CD8-positive, alpha-beta memory T cell (primary cell): ENCODE results near the gene SNRPA. TPM values are rescaled to one million over a fixed set of nuclear protein-coding genes. Genes with fewer than 3 reads are reported as not detected.
A peak's percentile ranks its signal among the peaks of the same experiment; 100 is the strongest.

Experiments used
- CTCF ChIA-PET: fragments of 350-600 bp; sonication (Branson Sonifier 250); formaldehyde crosslinking; loops from one replicate; lab custom pipeline; 2021; ENCODE audit warnings: antibody characterized with exemption; lab: Charles Lee
- POLR2A ChIA-PET: fragments of 350-600 bp; sonication (Branson Sonifier 250); formaldehyde crosslinking; loops from one replicate; lab custom pipeline; 2021; ENCODE audit warnings: antibody characterized with exemption; lab: Charles Lee
- DNase-seq, 5 donors: peaks; one replicate each; pipeline versions ENCODE4 v3.0.0 to v3.0.0-alpha.2; 2020 to 2022; ENCODE audit warnings: mixed read lengths in 1 of 5
- H3K27ac ChIP-seq: one replicate; pipeline ENCODE4 v1.7.0; 2013; ENCODE audit warnings: low read depth, mild to moderate bottlenecking, low read length, moderate library complexity
- H3K27me3 ChIP-seq: 2 replicates; pipeline ENCODE4 v1.7.0; 2013; ENCODE audit warnings: low read length, mild to moderate bottlenecking; ENCODE audit not compliant: insufficient read depth, poor library complexity, severe bottlenecking
- H3K36me3 ChIP-seq: 2 replicates; pipeline ENCODE4 v1.7.0; 2013; ENCODE audit warnings: mild to moderate bottlenecking, low read length, moderate library complexity; ENCODE audit not compliant: insufficient read depth
- H3K4me1 ChIP-seq: 2 replicates; pipeline ENCODE4 v1.7.0; 2013; ENCODE audit warnings: mild to moderate bottlenecking, low read length, moderate library complexity; ENCODE audit not compliant: insufficient read depth
- H3K4me3 ChIP-seq: 2 replicates; pipeline ENCODE4 v1.7.0; 2013; ENCODE audit warnings: mild to moderate bottlenecking, low read length
- H3K9me3 ChIP-seq: 2 replicates; pipeline ENCODE4 v1.7.0; 2013; ENCODE audit warnings: mild to moderate bottlenecking, low read length
- H3K27ac Mint-ChIP-seq, 8 donors: one replicate each; pipeline ENCODE4 v1.8.0; 2020 to 2021; ENCODE audit warnings: mixed read lengths in 8 of 8, mild to moderate bottlenecking in 6 of 8, inconsistent platforms in 3 of 8, moderate library complexity in 3 of 8
- H3K27me3 Mint-ChIP-seq, 2 donors: one replicate each; pipeline ENCODE4 v1.8.0; 2020 to 2021; ENCODE audit warnings: mixed read lengths in 2 of 2, mild to moderate bottlenecking in 1 of 2, moderate library complexity in 1 of 2
- H3K36me3 Mint-ChIP-seq, 3 donors: one replicate each; pipeline ENCODE4 v1.8.0; 2020 to 2021; ENCODE audit warnings: mixed read lengths in 3 of 3, inconsistent platforms in 1 of 3, mild to moderate bottlenecking in 1 of 3
- H3K4me1 Mint-ChIP-seq, 3 donors: one replicate each; pipeline ENCODE4 v1.8.0; 2020 to 2021; ENCODE audit warnings: mixed read lengths in 3 of 3, inconsistent platforms in 1 of 3, mild to moderate bottlenecking in 1 of 3
- H3K4me3 Mint-ChIP-seq, 7 donors: one replicate each; pipeline ENCODE4 v1.8.0; 2020 to 2021; ENCODE audit warnings: mixed read lengths in 7 of 7, mild to moderate bottlenecking in 6 of 7, moderate library complexity in 4 of 7, inconsistent platforms in 2 of 7
- H3K9me3 Mint-ChIP-seq, 5 donors: one replicate each; pipeline ENCODE4 v1.8.0; 2020 to 2022; ENCODE audit warnings: mixed read lengths in 5 of 5, mild to moderate bottlenecking in 3 of 5, moderate library complexity in 2 of 5, inconsistent platforms in 1 of 5
- polyA plus RNA-seq: library from polyadenylated mRNA; unstranded; fragments of 300-500 nt; fragmentation: Illumina TruSeq; gene quantifications from one replicate; pipeline ENCODE4 v1.2.3, GENCODE V29; 2021
- total RNA-seq, 2 experiments: library from RNA; stranded (reverse); gene quantifications; one replicate each; pipeline ENCODE4 v1.2.3, GENCODE V29; 2021

The SNRPA gene
- total and polyA plus RNA-seq, 3 experiments from 2014 or later: 89.5 to 202 (median 202) TPM

- H3K36me3 Mint-ChIP-seq: peaks cover 18 to 79% (median 22%) of the 10 kb centered on the region in 3 donors
- H3K9me3 Mint-ChIP-seq: no peaks in the 10 kb centered on the region
- no peaks in the 10 kb centered on the region for H3K9me3 ChIP-seq
- peaks cover 14% of the 10 kb centered on the region for H3K36me3 ChIP-seq
- H3K27ac Mint-ChIP-seq: peak overlapping the region in 1 of 8 donors; percentile 46
- no peak overlapping the region for H3K4me3 ChIP-seq
- no peaks in the 10 kb centered on the region for H3K27me3 Mint-ChIP-seq
- H3K27me3 ChIP-seq: no peaks in the 10 kb centered on the region
- peaks cover 8 to 15% (median 13%) of the 10 kb centered on the region in 3 donors for H3K4me1 Mint-ChIP-seq
- CTCF ChIA-PET: interaction anchor here (1.0 to 1.1 kb wide), 2 partner anchors 43 to 44 kb away, joined by 3 to 4 read pairs; partner anchors contain the start of gene ACTMAP
- POLR2A ChIA-PET: interaction anchor here (0.6 kb wide), 1 partner anchor 421 kb away, joined by 5 read pairs; no protein-coding TSS in a partner anchor
- no peak overlapping the region for H3K4me3 Mint-ChIP-seq
- H3K4me1 ChIP-seq: no peaks in the 10 kb centered on the region
- no peak overlapping the region for H3K27ac ChIP-seq
- DNase-seq: no peak
These were observed 43.4 kb upstream of the SNRPA start for GRCh38 chr19:40707615-40708014.

- H3K27ac ChIP-seq: no peak overlapping the region
- Mint-ChIP-seq H3K36me3 (peaks cover 11 to 70% (median 17%) of the 10 kb centered on the region in 3 donors), H3K4me1 (peaks cover 19 to 28% (median 26%) of the 10 kb centered on the region in 3 donors), H3K9me3 (no peaks in the 10 kb centered on the region), H3K27ac (no peak overlapping the region), H3K27me3 (no peaks in the 10 kb centered on the region), H3K4me3 (peak overlapping the region in 1 of 7 donors; percentile 48)
- H3K36me3 ChIP-seq: peaks cover 11% of the 10 kb centered on the region
- ChIA-PET POLR2A (no interaction called here), CTCF (no interaction called here)
- H3K27me3 ChIP-seq: no peaks in the 10 kb centered on the region
- no peaks in the 10 kb centered on the region for H3K9me3 ChIP-seq
- no peak for DNase-seq
- no peak overlapping the region for H3K4me3 ChIP-seq
- peaks cover 6% of the 10 kb centered on the region for H3K4me1 ChIP-seq
These were observed 41.2 kb upstream of the SNRPA start for GRCh38 chr19:40709817-40710216.

GRCh38 chr19:40713939-40714338, 37.1 kb upstream of the SNRPA start:
- POLR2A ChIA-PET: interaction anchor here (0.5 to 0.6 kb wide), 3 partner anchors 20 to 51 kb away, joined by 4 read pairs; no protein-coding TSS in a partner anchor
- Histone ChIP-seq H3K4me3 (peak overlapping the region; percentile 99), H3K27ac (peak overlapping the region; percentile 98), H3K4me1 (peaks cover 39% of the 10 kb centered on the region), H3K9me3 (no peaks in the 10 kb centered on the region), H3K36me3 (peaks cover 5% of the 10 kb centered on the region), H3K27me3 (no peaks in the 10 kb centered on the region)
- Mint-ChIP-seq H3K27me3 (no peaks in the 10 kb centered on the region), H3K4me3 (peak overlapping the region; percentile 72 to 97 (median 79)), H3K27ac (peak overlapping the region; percentile 93 to 100 (median 98)), H3K9me3 (no peaks in the 10 kb centered on the region), H3K36me3 (peaks cover 7 to 50% (median 13%) of the 10 kb centered on the region in 3 donors), H3K4me1 (peaks cover 47 to 63% (median 61%) of the 10 kb centered on the region in 3 donors)
- DNase-seq: no peak
- CTCF ChIA-PET: interaction anchor here (1.2 kb wide), 2 partner anchors 39 to 40 kb away, joined by 3 read pairs; no protein-coding TSS in a partner anchor

GRCh38 chr19:40714441-40715299, 36.3 kb upstream of the SNRPA start:
- Mint-ChIP-seq H3K27me3 (no peaks in the 10 kb centered on the region), H3K4me3 (peak overlapping the region; percentile 87 to 97 (median 91)), H3K36me3 (peaks cover 5 to 44% (median 8%) of the 10 kb centered on the region in 3 donors), H3K4me1 (peaks cover 52 to 69% (median 68%) of the 10 kb centered on the region in 3 donors), H3K9me3 (no peaks in the 10 kb centered on the region), H3K27ac (peak overlapping the region; percentile 93 to 100 (median 98))
- ChIA-PET CTCF (interaction anchor here (1.2 kb wide), 1 partner anchor 38 kb away, joined by 3 read pairs; no protein-coding TSS in a partner anchor), POLR2A (interaction anchor here (0.5 to 0.6 kb wide), 2 partner anchors 38 to 111 kb away, joined by 3 to 4 read pairs; no protein-coding TSS in a partner anchor)
- Histone ChIP-seq H3K9me3 (no peaks in the 10 kb centered on the region), H3K4me3 (peak overlapping the region; percentile 99), H3K27ac (peak overlapping the region; percentile 98), H3K4me1 (peaks cover 47% of the 10 kb centered on the region), H3K36me3 (peaks cover 5% of the 10 kb centered on the region), H3K27me3 (no peaks in the 10 kb centered on the region)
- DNase-seq: peak; percentile 90 to 97 (median 93)

GRCh38 chr19:40716031-40716481, 34.9 kb upstream of the SNRPA start:
- CTCF ChIA-PET: interaction anchor here (0.7 to 1.1 kb wide), 3 partner anchors 50 to 91 kb away, joined by 3 read pairs; no protein-coding TSS in a partner anchor
- peak overlapping the region; percentile 93 to 100 (median 98) for H3K27ac Mint-ChIP-seq
- H3K4me3 Mint-ChIP-seq: peak overlapping the region; percentile 87 to 97 (median 91)
- no peaks in the 10 kb centered on the region for H3K9me3 Mint-ChIP-seq
- Histone ChIP-seq H3K4me3 (peak overlapping the region; percentile 99), H3K4me1 (peaks cover 58% of the 10 kb centered on the region), H3K27ac (peak overlapping the region; percentile 98), H3K27me3 (no peaks in the 10 kb centered on the region), H3K9me3 (no peaks in the 10 kb centered on the region), H3K36me3 (peaks cover 5% of the 10 kb centered on the region)
- H3K36me3 Mint-ChIP-seq: peaks cover 5 to 39% (median 10%) of the 10 kb centered on the region in 3 donors
- POLR2A ChIA-PET: interaction anchor here (0.9 to 2.2 kb wide), 4 partner anchors 25 to 90 kb away, joined by 3 to 19 read pairs (median 7); partner anchors contain the start of genes ACTMAP, NUMBL and RAB4B
- DNase-seq: peak; percentile 39 to 86 (median 49)
- peaks cover 0 to 1% of the 10 kb centered on the region in 2 donors for H3K27me3 Mint-ChIP-seq
- H3K4me1 Mint-ChIP-seq: peaks cover 61 to 82% (median 78%) of the 10 kb centered on the region in 3 donors

GRCh38 chr19:40716482-40717324, 34.3 kb upstream of the SNRPA start, which contains the start of the genes COQ8B and ITPKC:
Gene COQ8B (minus strand): TSS chr19:40716886. CDS start chr19:40714632, 2,254 bp downstream.
Gene ITPKC (plus strand): TSS chr19:40717112. CDS start chr19:40717136, 24 bp downstream.
- POLR2A ChIA-PET: interaction anchor here (0.6 to 2.2 kb wide), 6 partner anchors 26 to 90 kb away, joined by 3 to 19 read pairs (median 7); partner anchors contain the start of genes ACTMAP, EGLN2, NUMBL and RAB4B
- H3K4me3 ChIP-seq: peak within 1 kb of the TSS; percentile 99
- H3K9me3 ChIP-seq: no peaks in the 10 kb centered on the region

More at GRCh38 chr19:40716482-40717324, 34.3 kb upstream of the SNRPA start, which contains the start of the genes COQ8B and ITPKC:
- no peaks in the 10 kb centered on the region for H3K36me3 ChIP-seq
- H3K27ac ChIP-seq: peak within 1 kb of the TSS; percentile 98
- peak within 1 kb of the TSS; percentile 93 to 100 (median 98) for H3K27ac Mint-ChIP-seq
- H3K27me3 ChIP-seq: no peaks in the 10 kb centered on the region
- peaks cover 0 to 2% of the 10 kb centered on the region in 2 donors for H3K27me3 Mint-ChIP-seq
- H3K4me1 ChIP-seq: peaks cover 59% of the 10 kb centered on the region
- peaks cover under 1 to 33% (median 4%) of the 10 kb centered on the region in 3 donors for H3K36me3 Mint-ChIP-seq
- peak within 1 kb of the TSS; percentile 87 to 97 (median 91) for H3K4me3 Mint-ChIP-seq
- CTCF ChIA-PET: interaction anchor here (0.6 to 1.6 kb wide), 7 partner anchors 36 to 102 kb away, joined by 3 to 4 read pairs (median 3); no protein-coding TSS in a partner anchor
- peak; percentile 98 to 100 (median 99) for DNase-seq
- no peaks in the 10 kb centered on the region for H3K9me3 Mint-ChIP-seq
- H3K4me1 Mint-ChIP-seq: peaks cover 58 to 82% (median 73%) of the 10 kb centered on the region in 3 donors
